ENCODE measurements around the gene LINGO3. TPM values are rescaled to one million over a fixed set of nuclear protein-coding genes. Genes with fewer than 3 reads are reported as not detected.

LINGO3 gene
- total RNA-seq, 2 experiments from 2014 or later, result 0.33 to 0.39 TPM

DNA sequence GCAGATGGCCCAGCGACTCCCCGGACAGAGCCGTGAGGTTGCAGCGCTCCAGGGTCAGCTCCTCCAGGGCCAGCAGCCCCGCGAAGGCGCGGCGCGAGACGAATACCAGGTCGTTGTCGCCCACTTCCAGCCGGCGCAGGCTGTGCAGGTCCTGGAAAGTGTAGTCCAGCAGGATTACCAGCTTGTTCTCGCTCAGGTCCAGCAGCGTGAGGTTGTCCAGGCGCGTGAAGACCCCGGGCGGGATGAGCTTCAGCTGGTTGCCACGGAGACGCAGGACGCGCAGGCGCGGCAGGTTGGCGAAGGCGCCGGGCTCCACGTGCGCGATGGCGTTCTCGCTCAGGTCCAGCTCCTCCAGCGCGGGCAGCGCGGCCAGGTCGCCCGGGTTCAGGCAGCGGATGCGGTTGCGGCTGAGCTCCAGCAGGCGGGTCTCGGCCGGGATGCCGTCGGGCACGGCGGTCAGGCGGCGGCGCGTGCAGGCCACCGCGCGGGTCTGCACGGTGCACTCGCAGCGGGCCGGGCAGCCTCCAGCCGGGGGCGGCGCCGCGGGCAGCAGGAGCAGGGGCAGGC, 16.7 kb downstream of the LINGO3 start:
- ChIA-PET CTCF (no interaction called here), POLR2A (interaction anchor here (0.6 to 2.2 kb wide), 5 partner anchors 9 to 118 kb away, joined by 3 to 7 read pairs (median 5); partner anchors contain the start of gene PEAK3)
- no peaks in the 10 kb centered on the region for H3K9me3 ChIP-seq (ENCODE audit: control insufficient read depth in 1 of 2, insufficient read depth in 1 of 2, low read length in 2 of 2)
- peak in 1 of 14 experiments; percentile 40 for DNase-seq
- Mint-ChIP-seq H3K36me3 (ENCODE audit: low read depth) (peaks cover 26% of the 10 kb centered on the region), H3K27ac (no peak overlapping the region), H3K4me3 (no peak overlapping the region), H3K27me3 (no peaks in the 10 kb centered on the region), H3K9me3 (no peaks in the 10 kb centered on the region), H3K4me1 (ENCODE audit: low read depth) (peaks cover 26% of the 10 kb centered on the region)
- no peak for TF ChIP-seq CTCF (IDR thresholded peaks at IDR 0.05)
- intact Hi-C loops (cut with DNase I, micrococcal nuclease), result loop anchor here in 1 of 2 experiments (5.0 kb wide), 1 partner anchor 36 kb away; the partner anchor contains the start of genes LSM7 and SPPL2B
- peaks cover 10% of the 10 kb centered on the region for H3K36me3 ChIP-seq (ENCODE audit: insufficient read depth, low read length)
- no peak for ATAC-seq (ENCODE audit: poor library complexity)
- H3K4me1 ChIP-seq (ENCODE audit: insufficient read depth, low read length), result peaks cover 46% of the 10 kb centered on the region
- H3K27ac ChIP-seq (ENCODE audit: low read depth in 1 of 2, low read length in 2 of 2), result no peak overlapping the region
- peak overlapping the region; percentile 69 for H3K4me3 ChIP-seq (ENCODE audit: low read length)
- H3K27me3 ChIP-seq (ENCODE audit: control insufficient read depth in 1 of 2, insufficient read depth in 2 of 2, low read length in 2 of 2), result no peaks in the 10 kb centered on the region

DNA sequence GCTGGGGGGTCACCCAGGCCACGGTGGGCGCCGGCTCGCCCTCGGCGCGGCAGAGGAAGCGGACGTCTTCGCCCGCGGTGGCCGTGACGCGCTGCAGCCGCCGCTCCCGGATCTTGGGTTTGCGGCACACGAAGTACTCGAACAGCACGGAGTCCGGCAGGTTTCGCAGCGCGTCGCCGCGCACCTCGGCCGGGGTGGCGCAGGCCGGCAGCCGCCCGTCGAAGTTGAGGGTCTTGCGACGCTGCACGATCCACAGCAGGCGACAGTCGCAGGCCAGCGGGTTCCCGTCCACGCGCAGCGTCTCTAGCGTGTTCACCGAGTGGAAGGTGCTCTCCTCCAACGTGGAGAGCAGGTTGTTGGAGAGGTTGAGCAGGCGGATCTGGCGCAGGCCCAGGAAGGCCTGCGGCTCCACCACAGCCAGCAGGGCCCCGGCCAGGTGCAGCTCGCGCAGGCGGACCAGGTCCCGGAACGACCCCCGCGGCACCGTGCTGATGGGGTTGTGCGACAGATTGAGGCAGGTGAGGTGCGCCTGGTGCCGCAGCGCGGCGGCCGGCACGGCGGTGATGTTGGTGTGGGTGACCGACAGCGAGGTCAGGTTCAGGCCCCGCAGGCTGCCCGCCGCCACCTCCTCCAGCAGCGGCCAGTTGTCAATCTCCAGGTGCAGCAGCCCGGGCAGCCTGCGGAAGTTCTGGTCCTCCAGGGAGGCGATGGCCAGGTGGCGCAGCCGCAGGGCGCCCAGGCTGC, 17.3 kb downstream of the LINGO3 start:
- H3K36me3 Mint-ChIP-seq (ENCODE audit: low read depth), result peaks cover 26% of the 10 kb centered on the region
- no peaks in the 10 kb centered on the region for H3K9me3 Mint-ChIP-seq
- ChIA-PET CTCF (no interaction called here), POLR2A (interaction anchor here (0.6 to 2.2 kb wide), 4 partner anchors 8 to 32 kb away, joined by 3 to 7 read pairs (median 6); partner anchors contain the start of gene PEAK3)
- peaks cover 10% of the 10 kb centered on the region for H3K36me3 ChIP-seq (ENCODE audit: insufficient read depth, low read length)
- intact Hi-C loops (cut with DNase I, micrococcal nuclease), result loop anchor here in 1 of 2 experiments (5.0 kb wide), 1 partner anchor 37 kb away; the partner anchor contains the start of genes LSM7 and SPPL2B
- peak overlapping the region; percentile 82 for H3K4me3 Mint-ChIP-seq
- peak overlapping the region; percentile 53 for H3K27ac Mint-ChIP-seq
- no peak overlapping the region for H3K27ac ChIP-seq (ENCODE audit: low read depth in 1 of 2, low read length in 2 of 2)
- H3K27me3 Mint-ChIP-seq, result no peaks in the 10 kb centered on the region
- no peaks in the 10 kb centered on the region for H3K9me3 ChIP-seq (ENCODE audit: control insufficient read depth in 1 of 2, insufficient read depth in 1 of 2, low read length in 2 of 2)
- TF ChIP-seq CTCF (IDR thresholded peaks at IDR 0.05), result no peak
- peaks cover 26% of the 10 kb centered on the region for H3K4me1 Mint-ChIP-seq (ENCODE audit: low read depth)
- ATAC-seq (ENCODE audit: poor library complexity) (peak; percentile 19), DNase-seq (peak in 4 of 14 experiments; percentile 20 to 59 (median 48))
- peaks cover 46% of the 10 kb centered on the region for H3K4me1 ChIP-seq (ENCODE audit: insufficient read depth, low read length)
- peak overlapping the region; percentile 69 for H3K4me3 ChIP-seq (ENCODE audit: low read length)
- H3K27me3 ChIP-seq (ENCODE audit: control insufficient read depth in 1 of 2, insufficient read depth in 2 of 2, low read length in 2 of 2), result no peaks in the 10 kb centered on the region

- ChIA-PET POLR2A (interaction anchor here (0.6 to 2.2 kb wide), 16 partner anchors 10 to 1474 kb away, joined by 3 to 23 read pairs (median 5); partner anchors contain the start of genes LSM7 and SPPL2B), CTCF (interaction anchor here (1.0 to 1.1 kb wide), 2 partner anchors 16 to 28 kb away, joined by 3 to 5 read pairs; no protein-coding TSS in a partner anchor)
- intact Hi-C loops (cut with DNase I, micrococcal nuclease), result loop anchor here (5.0 kb wide), 1 partner anchor 37 kb away; the partner anchor contains the start of genes LSM7 (in 2 of the 2) and SPPL2B (in 2 of the 2)
Measured at GRCh38 chr19:2289714-2290435, 18.1 kb downstream of the LINGO3 start.

More at GRCh38 chr19:2289714-2290435, 18.1 kb downstream of the LINGO3 start:
- H3K36me3 Mint-ChIP-seq (ENCODE audit: low read depth), result peaks cover 22% of the 10 kb centered on the region
- H3K36me3 ChIP-seq (ENCODE audit: insufficient read depth, low read length), result peaks cover 4% of the 10 kb centered on the region
- peak overlapping the region; percentile 44 to 50 for H3K27ac ChIP-seq (ENCODE audit: low read depth in 1 of 2, low read length in 2 of 2)
- peaks cover 46% of the 10 kb centered on the region for H3K4me1 ChIP-seq (ENCODE audit: insufficient read depth, low read length)
- H3K27me3 ChIP-seq (ENCODE audit: control insufficient read depth in 1 of 2, insufficient read depth in 2 of 2, low read length in 2 of 2), result no peaks in the 10 kb centered on the region
- H3K27me3 Mint-ChIP-seq, result no peaks in the 10 kb centered on the region
- H3K4me3 ChIP-seq (ENCODE audit: low read length), result peak overlapping the region; percentile 69
- H3K4me3 Mint-ChIP-seq, result peak overlapping the region; percentile 83
- H3K27ac Mint-ChIP-seq, result peak overlapping the region; percentile 83
- no peaks in the 10 kb centered on the region for H3K9me3 Mint-ChIP-seq
- H3K4me1 Mint-ChIP-seq (ENCODE audit: low read depth), result peaks cover 26% of the 10 kb centered on the region
- no peak for TF ChIP-seq CTCF (IDR thresholded peaks at IDR 0.05)
- peak in 13 of 14 experiments; percentile 40 to 83 (median 65) for DNase-seq
- peak; percentile 72 for ATAC-seq (ENCODE audit: poor library complexity)
- no peaks in the 10 kb centered on the region for H3K9me3 ChIP-seq (ENCODE audit: control insufficient read depth in 1 of 2, insufficient read depth in 1 of 2, low read length in 2 of 2)
